Epidermal melanocyte (primary cell): ENCODE data around the gene EEF1AKMT1.
"Not testable (repeated sequence)": the region's sequence is repeated elsewhere in the genome, so short reads cannot be mapped to it uniquely, and the experiment has no call there.

Experiments
- DNase-seq: peaks from one replicate; pipeline ENCODE4 v3.0.0; 2011; ENCODE audit warnings: low spot score; ENCODE audit not compliant: insufficient read length

Gene EEF1AKMT1

GRCh38 chr13:20700288-20700687, 73.5 kb downstream of the EEF1AKMT1 start:
- DNase-seq = no peak

DNA sequence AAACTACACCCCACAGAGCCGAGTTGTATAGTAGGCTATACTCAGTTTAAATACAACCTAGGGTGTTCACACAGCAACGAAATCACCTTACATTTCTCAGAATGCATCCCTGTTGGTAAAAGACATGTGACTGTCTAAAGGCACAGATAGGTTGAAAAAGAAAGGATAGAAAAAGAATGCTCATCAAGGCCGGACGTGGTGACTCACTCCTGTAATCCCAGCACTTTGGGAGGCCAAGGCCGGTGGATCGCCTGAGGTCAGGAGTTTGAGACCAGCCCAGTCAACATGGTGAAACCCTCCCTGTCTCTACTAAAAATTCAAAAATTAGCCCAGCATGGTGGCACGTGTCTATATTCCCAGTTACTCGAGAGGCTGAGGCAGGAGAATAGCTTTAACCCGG, 74.0 kb downstream of the EEF1AKMT1 start:
- no peak for DNase-seq

- DNase-seq = no peak
Observed at GRCh38 chr13:20696073-20696472, 77.7 kb downstream of the EEF1AKMT1 start.

DNA sequence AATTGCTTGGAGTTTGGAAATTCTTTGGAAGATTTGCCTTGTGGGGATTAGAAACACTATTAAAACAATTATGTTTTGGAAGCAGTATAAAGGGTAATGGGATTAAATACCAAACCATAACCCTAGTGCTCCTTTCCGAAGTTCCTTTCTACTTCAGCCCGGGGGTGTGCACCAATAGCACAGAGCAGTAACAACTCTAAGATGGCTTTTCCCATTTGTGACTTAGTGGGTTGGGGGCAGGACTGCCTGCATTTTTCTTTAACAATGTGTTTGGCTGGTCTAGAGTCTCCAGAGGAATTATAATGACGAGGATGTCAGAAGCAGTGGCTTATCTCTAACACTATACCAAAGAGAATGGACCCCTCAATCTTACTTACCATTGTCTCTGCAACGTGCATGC, 82.1 kb downstream of the EEF1AKMT1 start:
- no peak for DNase-seq

- no peak for DNase-seq
Observed at GRCh38 chr13:20689291-20689690, 84.5 kb downstream of the EEF1AKMT1 start.

GRCh38 chr13:20686863-20687579, 86.7 kb downstream of the EEF1AKMT1 start:
- DNase-seq = no peak

GRCh38 chr13:20686167-20686566, 87.6 kb downstream of the EEF1AKMT1 start:
- DNase-seq = no peak

- DNase-seq = no peak
Observed at GRCh38 chr13:20685092-20685491, 88.7 kb downstream of the EEF1AKMT1 start.

DNA sequence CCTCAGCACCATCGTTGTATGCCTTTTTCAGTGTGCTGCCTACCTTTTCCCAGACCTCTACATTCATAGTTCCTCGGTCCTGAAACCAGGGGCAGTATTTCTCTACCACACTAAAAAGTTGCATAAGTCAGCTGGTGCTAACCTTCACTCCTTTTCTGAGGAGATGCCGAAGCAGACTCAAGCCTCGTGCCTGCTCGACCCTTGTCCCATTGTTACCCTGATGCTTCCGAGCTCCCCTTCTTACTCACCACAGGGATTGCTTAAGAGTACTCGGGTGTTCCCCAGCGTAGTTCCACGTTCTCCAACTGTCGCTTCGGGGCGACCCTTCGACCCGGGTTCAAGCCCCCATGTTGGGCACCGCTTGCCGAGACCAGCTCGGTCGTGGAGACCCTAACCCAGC, 89.2 kb downstream of the EEF1AKMT1 start:
- no peak for DNase-seq

GRCh38 chr13:20684041-20684440, 89.7 kb downstream of the EEF1AKMT1 start:
- DNase-seq = no peak

DNA sequence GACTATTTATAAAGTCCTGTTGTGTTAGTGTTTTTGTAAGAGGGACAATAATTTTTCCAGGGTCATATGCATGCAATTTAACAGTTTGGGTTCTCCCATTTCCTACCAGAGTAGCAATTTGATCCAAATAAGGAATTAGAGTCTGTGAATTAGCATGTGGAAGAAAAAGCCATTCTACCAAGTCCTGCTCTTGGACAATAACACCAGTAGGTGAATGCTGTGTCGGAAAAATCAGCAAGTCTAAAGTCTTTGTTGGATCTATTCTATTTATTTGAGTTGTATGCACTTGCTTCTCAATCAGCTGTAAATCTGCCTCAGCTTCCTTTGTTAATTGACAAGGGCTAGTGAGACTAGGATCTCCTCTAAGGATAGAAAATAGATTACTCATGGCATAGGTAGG, 91.7 kb downstream of the EEF1AKMT1 start:
- no peak for DNase-seq

GRCh38 chr13:20681481-20681880, 92.3 kb downstream of the EEF1AKMT1 start:
- not testable (repeated sequence) for DNase-seq

- DNase-seq = no peak
Observed at GRCh38 chr13:20680416-20681080, 93.2 kb downstream of the EEF1AKMT1 start.

DNA sequence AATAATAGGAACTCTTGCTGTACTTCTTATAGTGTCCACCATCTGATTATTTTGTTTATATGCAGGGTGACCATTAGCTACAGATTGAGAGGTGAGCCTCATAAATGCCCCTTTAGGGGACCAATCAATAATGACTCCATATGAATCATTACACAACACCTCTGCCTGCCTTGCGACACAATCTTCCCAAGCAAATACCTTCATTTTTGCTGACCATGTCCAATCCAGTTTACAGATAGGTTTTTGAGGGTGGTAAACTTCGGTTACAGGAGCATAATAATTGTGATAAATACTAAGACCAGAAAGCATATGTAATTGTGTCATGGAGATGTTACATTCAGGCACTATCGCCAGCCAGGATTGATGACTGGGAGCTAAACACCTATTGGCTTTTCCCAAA, 93.9 kb downstream of the EEF1AKMT1 start:
- no peak for DNase-seq
